Fibroblast of pulmonary artery (primary cell): ENCODE results near the gene YLPM1.

ENCODE experiments used
- DNase-seq: peaks from one replicate; pipeline ENCODE4 v3.0.0-alpha.2; 2010; ENCODE audit warnings: low read depth
- H3K4me3 ChIP-seq: replicated peaks from 2 replicates; pipeline ENCODE4 v1.5.1; 2011; ENCODE audit warnings: low read depth, mild to moderate bottlenecking, control low read depth, low read length, moderate library complexity
- CTCF ChIP-seq: IDR thresholded peaks from 2 replicates; pipeline ENCODE4 v1.5.1; 2011; ENCODE audit warnings: mild to moderate bottlenecking, control low read depth, low read length, inconsistent platforms; ENCODE audit errors: missing control alignments

YLPM1 gene

GRCh38 chr14:74792249-74793039 is 29.3 kb downstream of the YLPM1 start:
- peak; percentile 26 for DNase-seq
- no peak for TF ChIP-seq CTCF
- H3K4me3 ChIP-seq = no peak overlapping the region

DNA sequence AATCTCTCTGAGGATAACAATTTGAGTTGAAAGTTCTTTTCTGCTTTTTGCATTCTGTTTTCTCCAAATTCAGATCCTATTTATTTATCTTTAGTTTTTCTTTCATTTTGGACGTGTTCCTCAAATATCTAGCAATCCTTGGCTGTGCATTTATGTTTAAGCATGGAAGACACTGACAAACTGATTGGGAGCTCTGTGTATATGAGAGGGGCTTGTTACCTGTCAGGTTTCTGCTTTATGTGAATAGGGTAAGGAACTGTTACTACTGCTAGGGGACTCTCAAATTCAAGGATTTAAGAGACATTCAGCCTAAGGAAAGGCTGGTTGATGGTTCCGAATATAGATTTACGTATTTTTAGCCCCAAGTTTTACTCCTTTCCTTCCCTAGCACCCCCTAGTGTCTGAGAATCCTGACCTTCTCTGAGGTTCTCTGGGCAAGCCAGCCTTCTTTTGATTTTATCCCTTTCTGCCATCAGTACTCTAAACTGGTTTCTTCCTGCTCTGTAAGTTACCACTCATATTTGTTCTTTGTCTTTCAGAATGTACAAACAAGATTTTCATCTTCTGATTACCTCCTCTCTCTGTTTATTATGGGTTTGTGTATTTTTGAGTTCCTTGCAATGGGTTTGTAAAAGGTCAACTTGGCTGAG is 30.5 kb downstream of the YLPM1 start:
- peak; percentile 45 for TF ChIP-seq CTCF
- H3K4me3 ChIP-seq = no peak overlapping the region
- DNase-seq = peak; percentile 28

DNA sequence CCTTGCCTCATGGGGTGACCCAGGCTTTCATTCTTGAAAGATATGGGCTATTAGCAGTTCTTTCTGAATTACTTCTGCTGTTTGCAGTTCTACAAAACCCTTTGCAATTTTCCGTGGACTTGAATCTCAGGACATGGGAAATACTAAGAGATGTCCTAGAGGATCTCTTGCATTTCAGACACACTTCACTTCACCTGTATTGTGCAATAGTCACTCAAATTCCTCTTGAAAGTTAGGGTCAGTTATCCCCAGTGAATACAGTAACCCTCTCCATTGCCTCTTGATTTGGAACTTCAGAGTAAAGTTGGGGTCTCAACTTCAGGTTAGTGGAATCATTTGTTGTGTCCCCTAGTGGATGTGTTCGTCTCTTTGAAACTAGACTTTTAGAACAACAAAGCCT is 31.8 kb downstream of the YLPM1 start:
- no peak for TF ChIP-seq CTCF
- H3K4me3 ChIP-seq = no peak overlapping the region
- DNase-seq = no peak

DNA sequence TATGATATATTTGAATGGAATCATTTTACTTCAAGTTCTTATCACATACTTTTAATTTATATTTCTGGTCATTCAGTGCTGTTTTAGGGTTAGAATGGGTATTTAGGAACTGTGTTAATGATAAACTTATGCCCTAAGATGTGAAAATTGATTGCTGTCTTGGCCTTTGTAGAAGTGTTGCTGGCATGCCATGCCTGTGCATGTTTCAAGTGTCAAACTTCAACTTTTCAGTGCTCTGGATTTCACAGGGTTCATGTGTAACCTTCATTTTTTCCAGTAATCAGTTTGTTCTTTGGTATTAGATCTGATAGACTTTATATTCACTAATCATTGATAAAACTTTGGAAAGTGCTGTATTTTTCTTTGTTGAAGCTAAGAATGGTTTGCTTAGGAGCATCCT is 36.6 kb downstream of the YLPM1 start:
- no peak overlapping the region for H3K4me3 ChIP-seq
- no peak for TF ChIP-seq CTCF
- no peak for DNase-seq

DNA sequence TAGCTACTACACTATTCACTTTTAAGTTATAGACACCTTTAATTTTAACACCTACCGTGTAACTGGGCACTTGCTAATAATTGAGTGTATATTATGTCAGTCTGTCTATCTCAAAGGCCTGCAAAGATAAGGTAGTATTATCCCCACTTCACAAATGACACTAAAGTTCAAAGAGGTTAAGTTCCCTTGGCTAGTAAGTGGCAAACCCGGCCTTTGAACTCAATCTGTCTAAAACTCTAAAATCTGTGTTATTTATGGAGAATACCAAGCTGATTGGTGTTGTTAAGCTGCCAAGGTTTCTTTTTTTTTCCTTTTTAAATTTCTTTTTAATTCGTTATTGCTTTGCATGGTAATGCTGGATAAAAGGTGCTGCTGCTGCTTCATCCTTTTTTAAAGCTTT is 37.7 kb downstream of the YLPM1 start:
- DNase-seq = no peak
- no peak for TF ChIP-seq CTCF
- H3K4me3 ChIP-seq = no peak overlapping the region

DNA sequence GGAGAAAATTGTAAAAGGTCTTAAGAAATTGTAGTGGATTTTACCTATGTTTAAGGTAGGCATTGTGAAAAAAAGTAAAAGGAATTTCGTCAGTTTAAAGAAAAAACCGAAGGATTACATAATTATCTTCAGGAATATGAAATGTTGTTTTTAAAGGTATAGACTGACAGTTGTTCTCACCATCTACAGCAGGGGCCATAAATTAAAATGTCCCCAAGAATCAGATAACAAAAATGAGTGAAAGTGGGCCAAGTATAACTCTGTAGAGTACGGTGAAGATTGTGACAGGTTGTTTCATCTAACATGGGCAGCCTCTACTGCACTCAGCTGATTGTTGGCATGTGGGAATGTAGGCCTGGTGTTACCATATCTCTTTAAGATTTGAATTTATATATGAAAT is 38.3 kb downstream of the YLPM1 start:
- TF ChIP-seq CTCF = no peak
- no peak for DNase-seq

More for the DNA sequence above, 38.3 kb downstream of the YLPM1 start:
- H3K4me3 ChIP-seq = no peak overlapping the region
